HG03139 (cell line): ENCODE measurements around the gene MACC1.

Experiments used
- ATAC-seq: cut with Tn5 transposase; IDR thresholded peaks from one replicate; pipeline ENCODE4 v1.9.1; 2021; ENCODE audit not compliant: unreplicated experiment

The MACC1 gene

GRCh38 chr7:20183086-20183485, 34.1 kb downstream of the MACC1 start:
- ATAC-seq, result no peak

GRCh38 chr7:20176578-20177242, 40.5 kb downstream of the MACC1 start:
- ATAC-seq, result no peak

- no peak for ATAC-seq
These were observed 43.4 kb downstream of the MACC1 start for GRCh38 chr7:20173828-20174227.

- ATAC-seq, result no peak
These were observed 44.3 kb downstream of the MACC1 start for GRCh38 chr7:20172736-20173334.

- ATAC-seq, result no peak
These were observed 46.6 kb downstream of the MACC1 start for GRCh38 chr7:20170633-20171032.

GRCh38 chr7:20165146-20165510, 52.1 kb downstream of the MACC1 start:
- ATAC-seq, result no peak

GRCh38 chr7:20164425-20165145, 52.6 kb downstream of the MACC1 start:
- no peak for ATAC-seq

- ATAC-seq, result no peak
These were observed 54.5 kb downstream of the MACC1 start for GRCh38 chr7:20162665-20163064.

- no peak for ATAC-seq
These were observed 57.9 kb downstream of the MACC1 start for GRCh38 chr7:20159226-20159747.

- no peak for ATAC-seq
These were observed 58.5 kb downstream of the MACC1 start for GRCh38 chr7:20158684-20159083.

GRCh38 chr7:20157456-20157855, 59.7 kb downstream of the MACC1 start:
- ATAC-seq, result no peak

- ATAC-seq, result no peak
These were observed 63.2 kb downstream of the MACC1 start for GRCh38 chr7:20153999-20154398.

GRCh38 chr7:20153567-20153966, 63.6 kb downstream of the MACC1 start:
- no peak for ATAC-seq

GRCh38 chr7:20152511-20152910, 64.7 kb downstream of the MACC1 start:
- ATAC-seq, result no peak

GRCh38 chr7:20151708-20152456, 65.3 kb downstream of the MACC1 start:
- no peak for ATAC-seq

GRCh38 chr7:20146451-20146850, 70.7 kb downstream of the MACC1 start:
- ATAC-seq, result no peak

- ATAC-seq, result no peak
These were observed 72.4 kb downstream of the MACC1 start for GRCh38 chr7:20144801-20145200.

- ATAC-seq, result no peak
These were observed 75.5 kb downstream of the MACC1 start for GRCh38 chr7:20141666-20142065.

GRCh38 chr7:20141002-20141345, 76.2 kb downstream of the MACC1 start:
- ATAC-seq, result no peak

- ATAC-seq, result no peak
These were observed 76.7 kb downstream of the MACC1 start for GRCh38 chr7:20140291-20141001.

GRCh38 chr7:20136647-20137046, 80.5 kb downstream of the MACC1 start:
- no peak for ATAC-seq
